Urothelium cell line (cell line): ENCODE measurements around the gene SLC5A2.
A peak's percentile ranks its signal among the peaks of the same experiment; 100 is the strongest.
"Not testable (repeated sequence)": the region's sequence is repeated elsewhere in the genome, so short reads cannot be mapped to it uniquely, and the experiment has no call there.

Experiments
- DNase-seq: peaks from one replicate; pipeline ENCODE4 v3.0.0; 2011; ENCODE audit warnings: low spot score, mixed read lengths
- FAIRE-seq: peaks from 2 replicates; lab custom pipeline; 2011; peaks lifted over from hg19 to GRCh38; lab: Jason Lieb, UNC

SLC5A2 gene

GRCh38 chr16:31474773-31475738 lies 7.9 kb upstream of the SLC5A2 start:
- FAIRE-seq (no peak), DNase-seq (no peak)

- FAIRE-seq: no peak
- DNase-seq: no peak
Measured at GRCh38 chr16:31475946-31476302, 7.0 kb upstream of the SLC5A2 start.

GRCh38 chr16:31476303-31477219 lies 6.4 kb upstream of the SLC5A2 start:
- no peak for FAIRE-seq
- DNase-seq: no peak

GRCh38 chr16:31477220-31478216 lies 5.4 kb upstream of the SLC5A2 start:
- FAIRE-seq (no peak), DNase-seq (no peak)

GRCh38 chr16:31478956-31479355 lies 4.0 kb upstream of the SLC5A2 start:
- DNase-seq: no peak

GRCh38 chr16:31479751-31480150 lies 3.2 kb upstream of the SLC5A2 start:
- FAIRE-seq: no peak

More at GRCh38 chr16:31478956-31479355, 4.0 kb upstream of the SLC5A2 start:
- FAIRE-seq: no peak

GRCh38 chr16:31480851-31481536 lies 1.9 kb upstream of the SLC5A2 start:
- FAIRE-seq (no peak), DNase-seq (no peak)

More at GRCh38 chr16:31479751-31480150, 3.2 kb upstream of the SLC5A2 start:
- DNase-seq: no peak

GRCh38 chr16:31484048-31484447 lies 1.1 kb downstream of the SLC5A2 start:
- not testable (repeated sequence) for DNase-seq, FAIRE-seq

GRCh38 chr16:31484491-31485171 lies 1.7 kb downstream of the SLC5A2 start:
- DNase-seq: peak; percentile 23
- no peak for FAIRE-seq

- FAIRE-seq: no peak
- DNase-seq: no peak
Measured at GRCh38 chr16:31485571-31485970, 2.6 kb downstream of the SLC5A2 start.

- FAIRE-seq: no peak
- DNase-seq: no peak
Measured at GRCh38 chr16:31486045-31486444, 3.1 kb downstream of the SLC5A2 start.

- FAIRE-seq: no peak
- DNase-seq: no peak
Measured at GRCh38 chr16:31487071-31487719, 4.3 kb downstream of the SLC5A2 start.

- FAIRE-seq (no peak), DNase-seq (no peak)
Measured at GRCh38 chr16:31487720-31488467, 5.0 kb downstream of the SLC5A2 start.

- no peak for FAIRE-seq
- DNase-seq: no peak
Measured at GRCh38 chr16:31488468-31489297, 5.8 kb downstream of the SLC5A2 start.

- no peak for FAIRE-seq
- DNase-seq: no peak
Measured at GRCh38 chr16:31489298-31489564, 6.3 kb downstream of the SLC5A2 start.

- no peak for DNase-seq
- FAIRE-seq: no peak
Measured at GRCh38 chr16:31489616-31490584, 7.0 kb downstream of the SLC5A2 start.
